Mesenchymal stem cell (in vitro differentiated cells and primary cell): ENCODE data around the gene TMEM147.

Experiments used
- DNase-seq: peaks from one replicate; pipeline ENCODE4 v3.0.0-alpha.2; 2013
- H2AFZ ChIP-seq: one replicate; pipeline ENCODE4 v1.6.1; 2013; ENCODE audit warnings: low read depth, mild to moderate bottlenecking, control low read depth, inconsistent platforms, low read length, moderate library complexity
- H2AK5ac ChIP-seq: 2 replicates; pipeline ENCODE4 v1.6.1; 2013; ENCODE audit warnings: low read length, moderate library complexity, mild to moderate bottlenecking, inconsistent platforms; ENCODE audit not compliant: severe bottlenecking
- H2BK120ac ChIP-seq: one replicate; pipeline ENCODE4 v1.6.1; 2013; ENCODE audit warnings: low read depth, mild to moderate bottlenecking, inconsistent platforms, low read length, moderate library complexity
- H2BK12ac ChIP-seq, 2 experiments: one replicate each; pipeline ENCODE4 v1.6.1; 2013; ENCODE audit warnings: inconsistent platforms in 2 of 2, low read length in 2 of 2, mild to moderate bottlenecking in 2 of 2, moderate library complexity in 2 of 2, control low read depth in 1 of 2
- H2BK15ac ChIP-seq: one replicate; pipeline ENCODE4 v1.6.1; 2013; ENCODE audit warnings: mild to moderate bottlenecking, low read depth, inconsistent platforms; ENCODE audit not compliant: poor library complexity, severe bottlenecking
- H2BK5ac ChIP-seq: 2 replicates; pipeline ENCODE4 v1.6.1; 2013; ENCODE audit warnings: low read depth, mild to moderate bottlenecking, low read length, control low read depth, inconsistent platforms; ENCODE audit not compliant: poor library complexity, severe bottlenecking
- H3K14ac ChIP-seq, 2 experiments: one replicate each; pipeline ENCODE4 v1.6.1; 2013; ENCODE audit warnings: inconsistent platforms in 2 of 2, low read length in 2 of 2, control low read depth in 1 of 2, mild to moderate bottlenecking in 1 of 2, moderate library complexity in 1 of 2
- H3K18ac ChIP-seq, 2 experiments: one replicate each; pipeline ENCODE4 v1.6.1; 2013; ENCODE audit warnings: inconsistent platforms in 2 of 2, low read length in 2 of 2, control low read depth in 1 of 2, low read depth in 1 of 2, mild to moderate bottlenecking in 1 of 2
- H3K23ac ChIP-seq, 2 experiments: one replicate each; pipeline ENCODE4 v1.6.1; 2013; ENCODE audit warnings: inconsistent platforms in 2 of 2, low read length in 2 of 2, mild to moderate bottlenecking in 2 of 2, moderate library complexity in 2 of 2, control low read depth in 1 of 2
- H3K27ac ChIP-seq: 2 replicates; pipeline ENCODE4 v1.5.1; 2013; ENCODE audit warnings: mild to moderate bottlenecking, moderate library complexity, low read length, control low read depth, inconsistent platforms; ENCODE audit not compliant: poor library complexity, severe bottlenecking
- H3K27me3 ChIP-seq, 2 experiments: 2 replicates each; pipeline versions ENCODE4 v1.6.1 to v1.7.0; 2013; ENCODE audit warnings: low read length in 2 of 2, mild to moderate bottlenecking in 2 of 2, moderate library complexity in 2 of 2, control low read depth in 1 of 2, inconsistent platforms in 1 of 2; ENCODE audit not compliant: control insufficient read depth in 1 of 2, insufficient read depth in 1 of 2
- H3K36me3 ChIP-seq, 2 experiments: 2 replicates each; pipeline versions ENCODE4 v1.6.1 to v1.7.0; 2013; ENCODE audit warnings: low read length in 2 of 2, control low read depth in 1 of 2, inconsistent platforms in 1 of 2, low read depth in 1 of 2, mild to moderate bottlenecking in 1 of 2; ENCODE audit not compliant: insufficient read depth in 2 of 2, control insufficient read depth in 1 of 2
- H3K4ac ChIP-seq, 2 experiments: one replicate each; pipeline ENCODE4 v1.6.1; 2013; ENCODE audit warnings: inconsistent platforms in 2 of 2, low read length in 2 of 2, mild to moderate bottlenecking in 2 of 2, moderate library complexity in 2 of 2, control low read depth in 1 of 2, low read depth in 1 of 2
- H3K4me1 ChIP-seq: 2 replicates; pipeline ENCODE4 v1.6.1; 2013; ENCODE audit warnings: low read depth, low read length, control low read depth; ENCODE audit not compliant: control insufficient read depth, insufficient read depth
- H3K4me2 ChIP-seq: 2 replicates; pipeline ENCODE4 v1.6.1; 2013; ENCODE audit warnings: low read length, mild to moderate bottlenecking, inconsistent platforms; ENCODE audit not compliant: poor library complexity, severe bottlenecking
- H3K4me3 ChIP-seq, 2 experiments: 2 replicates each; pipeline versions ENCODE4 v1.5.1 to v1.7.0; 2013; ENCODE audit warnings: low read length in 2 of 2, mild to moderate bottlenecking in 2 of 2, control low read depth in 1 of 2, low read depth in 1 of 2; ENCODE audit not compliant: insufficient read depth in 1 of 2
- H3K79me1 ChIP-seq: replicated peaks from 2 replicates; pipeline ENCODE4 v1.6.1; 2013; ENCODE audit warnings: mild to moderate bottlenecking, control low read depth, low read length, inconsistent platforms; ENCODE audit not compliant: poor library complexity, severe bottlenecking
- H3K9ac ChIP-seq: 2 replicates; pipeline ENCODE4 v1.7.0; 2013; ENCODE audit warnings: mild to moderate bottlenecking, low read length, moderate library complexity
- H3K9me3 ChIP-seq: 2 replicates; pipeline ENCODE4 v1.7.0; 2013; ENCODE audit warnings: mild to moderate bottlenecking, low read length; ENCODE audit not compliant: control insufficient read depth
- H4K8ac ChIP-seq: one replicate; pipeline ENCODE4 v1.6.1; 2013; ENCODE audit warnings: inconsistent platforms, mild to moderate bottlenecking, low read length, moderate library complexity
- H4K91ac ChIP-seq: one replicate; pipeline ENCODE4 v1.6.1; 2013; ENCODE audit warnings: mild to moderate bottlenecking, low read length, inconsistent platforms
- WGBS: methylation state at CpG from one replicate; pipeline ENCODE4 v1.1.7; 2013; ENCODE audit warnings: mixed read lengths; 5-methylcytosine and 5-hydroxymethylcytosine counted together

The TMEM147 gene

DNA sequence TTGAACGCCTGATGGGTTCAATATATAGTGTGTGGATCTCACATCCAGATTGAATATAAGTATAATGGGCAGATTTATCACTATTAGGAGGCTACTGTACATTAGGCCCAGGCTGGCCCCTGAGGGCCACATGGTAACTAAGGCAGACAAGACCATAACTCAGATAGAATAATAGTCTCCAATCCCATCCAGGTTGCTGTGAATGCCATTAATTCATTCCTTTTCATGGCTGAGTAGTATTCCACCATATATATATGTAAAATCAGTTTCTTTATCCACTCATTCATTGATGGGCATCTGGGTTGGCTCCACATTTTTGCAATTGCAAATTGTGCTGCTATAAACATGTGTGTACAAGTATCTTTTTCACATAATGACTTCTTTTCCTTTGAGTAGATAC is 32.5 kb downstream of the TMEM147 start:
- no peak overlapping the region for H3K14ac ChIP-seq
- H3K27ac ChIP-seq, result no peak overlapping the region
- peaks cover 0 to 11% of the 10 kb centered on the region in 2 experiments for H3K27me3 ChIP-seq
- H2BK12ac ChIP-seq, result no peak overlapping the region
- no peak overlapping the region for H4K91ac ChIP-seq
- no peak overlapping the region for H3K4ac ChIP-seq
- H3K23ac ChIP-seq, result no peak overlapping the region
- peaks cover 14% of the 10 kb centered on the region for H3K9me3 ChIP-seq
- H3K4me1 ChIP-seq, result no peaks in the 10 kb centered on the region
- no peak overlapping the region for H2AK5ac ChIP-seq
- H4K8ac ChIP-seq, result no peak overlapping the region
- H2AFZ ChIP-seq, result no peak overlapping the region
- H3K4me3 ChIP-seq, result no peak overlapping the region
- DNase-seq, result no peak
- no peak overlapping the region for H2BK120ac ChIP-seq
- H3K18ac ChIP-seq, result no peak overlapping the region
- WGBS, result no CpG with 5 or more reads among the region's 1 CpG
- no peak overlapping the region for H2BK15ac ChIP-seq
- H3K36me3 ChIP-seq, result no peaks in the 10 kb centered on the region
- no peak overlapping the region for H3K4me2 ChIP-seq
- no peak overlapping the region for H2BK5ac ChIP-seq
- no peak overlapping the region for H3K9ac ChIP-seq
- H3K79me1 ChIP-seq, result no peaks in the 10 kb centered on the region

- DNase-seq, result no peak
- WGBS, result 78% methylated on average over 7 of the region's 7 CpGs
- Histone ChIP-seq H2BK15ac (no peak overlapping the region), H3K27ac (no peak overlapping the region), H2BK5ac (no peak overlapping the region), H2AFZ (no peak overlapping the region), H3K4me2 (no peak overlapping the region), H4K91ac (no peak overlapping the region), H2BK12ac (no peak overlapping the region), H3K14ac (no peak overlapping the region), H3K79me1 (no peaks in the 10 kb centered on the region), H3K4me1 (no peaks in the 10 kb centered on the region), H3K23ac (no peak overlapping the region), H3K36me3 (no peaks in the 10 kb centered on the region), H4K8ac (no peak overlapping the region), H3K18ac (no peak overlapping the region), H2BK120ac (no peak overlapping the region), H3K4ac (no peak overlapping the region), H3K9ac (no peak overlapping the region), H3K9me3 (peaks cover 14% of the 10 kb centered on the region), H3K27me3 (peaks cover 0 to 7% of the 10 kb centered on the region in 2 experiments), H2AK5ac (no peak overlapping the region), H3K4me3 (no peak overlapping the region)
Observed at GRCh38 chr19:35578707-35579106, 33.3 kb downstream of the TMEM147 start.

GRCh38 chr19:35582760-35583159 is 37.3 kb downstream of the TMEM147 start:
- Histone ChIP-seq H3K79me1 (no peaks in the 10 kb centered on the region), H3K9me3 (no peaks in the 10 kb centered on the region), H2AFZ (no peak overlapping the region), H2BK5ac (no peak overlapping the region), H3K14ac (no peak overlapping the region), H3K4me1 (no peaks in the 10 kb centered on the region), H4K8ac (no peak overlapping the region), H2AK5ac (no peak overlapping the region), H3K4ac (no peak overlapping the region), H3K9ac (no peak overlapping the region), H2BK120ac (no peak overlapping the region), H2BK15ac (no peak overlapping the region), H3K18ac (no peak overlapping the region), H3K4me2 (no peak overlapping the region), H3K36me3 (no peaks in the 10 kb centered on the region), H3K23ac (no peak overlapping the region), H3K4me3 (no peak overlapping the region), H3K27ac (no peak overlapping the region), H2BK12ac (no peak overlapping the region), H3K27me3 (peaks cover 12 to 36% of the 10 kb centered on the region in 2 experiments), H4K91ac (no peak overlapping the region)
- no peak for DNase-seq
- WGBS, result 83% methylated on average over 1 of the region's 1 CpG

DNA sequence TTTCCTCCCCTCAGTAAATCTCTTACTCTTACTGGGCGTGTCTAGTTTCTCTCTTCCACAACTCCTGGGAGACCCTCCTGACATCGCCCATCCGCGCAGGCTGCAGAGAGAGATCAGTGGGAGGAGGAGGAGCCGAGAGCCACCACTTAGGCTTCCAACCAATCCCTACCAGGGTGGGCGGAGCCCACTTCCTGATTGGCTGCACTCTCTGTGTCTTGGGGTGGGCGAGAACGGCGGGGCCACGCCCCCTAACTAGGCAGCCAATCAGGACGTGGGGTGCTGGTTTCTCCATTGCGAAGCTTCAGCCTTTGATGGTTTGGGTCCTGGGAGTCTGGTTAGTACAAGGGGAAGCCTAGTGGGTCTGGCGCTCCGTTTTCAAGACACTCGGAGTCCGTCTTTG is 40.4 kb downstream of the TMEM147 start, which contains the start of gene PMIS2:
Gene PMIS2, plus strand, starts transcription at position 326 of the 400 bp plus-strand sequence. CDS start 87 bp downstream, outside the sequence.
- Histone ChIP-seq H2BK12ac (no peak within 1 kb of the TSS), H3K36me3 (no peaks in the 10 kb centered on the region), H2BK120ac (no peak within 1 kb of the TSS), H3K4me1 (no peaks in the 10 kb centered on the region), H3K79me1 (no peaks in the 10 kb centered on the region), H3K18ac (no peak within 1 kb of the TSS), H3K4me3 (no peak within 1 kb of the TSS), H3K27ac (no peak within 1 kb of the TSS), H3K4ac (no peak within 1 kb of the TSS), H3K9ac (no peak within 1 kb of the TSS), H3K14ac (no peak within 1 kb of the TSS), H2AK5ac (no peak within 1 kb of the TSS), H2BK15ac (no peak within 1 kb of the TSS), H3K9me3 (no peaks in the 10 kb centered on the region), H4K91ac (no peak within 1 kb of the TSS), H4K8ac (no peak within 1 kb of the TSS), H3K4me2 (no peak within 1 kb of the TSS), H3K23ac (no peak within 1 kb of the TSS), H2AFZ (no peak within 1 kb of the TSS), H3K27me3 (peaks cover 12 to 53% of the 10 kb centered on the region in 2 experiments), H2BK5ac (no peak within 1 kb of the TSS)
- 55% methylated on average over 13 of the region's 16 CpGs for WGBS
- DNase-seq, result no peak
